ENCODE data around the gene WIF1.

WIF1 gene

GRCh38 chr12:65019696-65020234 lies 101.3 kb downstream of the WIF1 start:
- DNase-seq, result no peak

DNA sequence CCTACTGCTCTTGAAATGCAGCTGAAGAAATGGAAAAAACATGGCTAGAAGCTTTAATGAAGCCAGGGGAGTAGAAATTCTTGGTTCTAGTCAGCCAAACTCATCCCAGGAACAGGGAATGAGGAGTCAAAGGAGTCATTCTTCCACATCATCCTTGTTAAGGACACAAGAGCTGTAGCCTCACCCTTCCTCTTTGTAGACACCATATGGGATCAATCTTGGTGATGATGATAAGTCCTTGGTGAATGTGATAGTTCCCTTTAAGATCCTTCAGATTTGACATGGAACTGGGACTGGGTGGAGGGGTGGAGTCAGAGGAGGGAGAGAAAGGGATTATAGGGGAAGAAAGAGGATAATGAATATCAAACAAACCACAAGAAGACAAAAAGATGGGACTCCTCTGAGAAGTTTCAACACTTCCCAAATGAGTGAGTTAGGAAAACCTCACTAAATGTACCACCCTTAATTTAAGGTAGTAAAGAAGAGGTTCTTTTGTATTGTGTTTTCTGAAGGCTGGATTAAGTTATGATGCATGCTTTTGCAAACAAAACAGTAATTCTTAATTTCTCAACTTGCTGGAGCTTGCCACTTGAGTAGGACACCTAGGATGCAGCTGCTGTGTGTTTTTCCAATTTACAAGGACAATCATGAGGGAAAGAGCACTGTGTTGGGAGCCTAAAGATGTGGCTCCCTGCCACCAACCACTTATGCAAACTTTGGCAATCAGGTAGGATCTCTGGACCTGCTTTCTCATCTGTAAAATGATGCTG lies 104.0 kb downstream of the WIF1 start:
- no peak for DNase-seq

- DNase-seq, result no peak
Observed at GRCh38 chr12:65015850-65016249, 105.3 kb downstream of the WIF1 start.

GRCh38 chr12:65014504-65015271 lies 106.4 kb downstream of the WIF1 start:
- DNase-seq, result no peak

DNA sequence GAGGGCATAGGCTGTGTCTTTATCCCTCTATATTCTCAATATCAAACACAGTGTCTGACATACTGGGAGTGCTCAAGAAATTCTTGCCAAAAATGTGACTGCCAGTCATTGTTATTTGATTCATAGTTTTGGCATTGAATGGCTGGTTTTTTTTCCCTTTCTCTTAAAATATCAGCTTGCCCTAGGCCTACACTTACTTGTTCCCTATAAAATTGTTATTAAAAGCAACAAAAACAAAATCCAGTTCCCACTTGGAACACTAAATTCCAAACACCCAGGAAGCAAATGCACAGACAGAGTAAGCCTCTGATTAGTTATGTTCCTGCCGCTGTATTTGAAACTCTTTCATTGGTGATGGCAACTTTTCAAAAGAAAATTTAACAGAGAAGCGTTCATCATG lies 110.7 kb downstream of the WIF1 start:
- no peak for DNase-seq

GRCh38 chr12:65005716-65006115 lies 115.4 kb downstream of the WIF1 start:
- no peak for DNase-seq

- no peak for DNase-seq
Observed at GRCh38 chr12:65004270-65004669, 116.8 kb downstream of the WIF1 start.
